ENCODE measurements around the gene RXRG.

DNA sequence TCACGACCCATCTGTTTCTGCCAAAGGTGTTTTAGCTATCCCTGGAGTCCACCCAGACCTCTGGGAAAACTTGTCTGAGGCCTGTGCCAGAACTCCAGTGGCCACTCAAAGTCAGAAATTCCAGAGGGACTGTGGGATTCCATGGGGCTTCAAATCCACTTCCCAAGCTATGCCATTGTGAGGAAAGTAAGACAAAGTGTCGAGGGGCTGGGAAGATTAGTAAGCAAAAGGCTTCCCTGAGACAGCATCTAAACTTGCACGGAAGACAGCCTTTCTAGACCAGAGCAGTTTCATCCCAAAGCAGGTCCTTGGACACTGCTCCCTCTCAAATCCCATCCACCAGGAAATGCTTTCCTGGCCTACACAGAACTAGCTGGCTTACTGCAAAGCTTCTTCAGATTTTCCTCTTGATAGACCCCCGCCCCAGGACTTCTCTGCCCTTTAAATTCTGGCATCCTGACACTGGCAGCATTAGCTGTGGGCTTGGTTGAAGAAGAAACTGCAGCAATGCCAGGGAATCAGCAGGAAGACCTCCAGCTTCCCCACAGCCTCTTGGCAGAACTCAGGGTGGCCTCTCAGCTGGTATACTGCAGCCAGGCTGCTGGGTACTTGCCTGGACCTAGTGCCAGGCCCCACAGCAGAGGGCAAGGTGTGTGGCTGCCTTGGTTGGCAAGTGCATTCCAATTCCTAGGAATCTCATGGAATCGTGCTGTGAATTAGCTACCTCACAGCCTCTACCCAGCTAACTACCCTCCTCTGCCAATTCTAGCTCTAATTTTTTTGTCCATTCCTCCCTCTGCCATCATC lies 61.1 kb downstream of the RXRG start:
- TF ChIP-seq EZH2 (IDR thresholded peaks at IDR 0.05), result no peak
- TF ChIP-seq POLR2AphosphoS5 (IDR thresholded peaks at IDR 0.05; ENCODE audit: borderline replicate concordance, low read depth, low read length), result no peak
- no peak for TF ChIP-seq FOXP2 (optimal IDR thresholded peaks at IDR 0.05; ENCODE audit: control extremely low read depth, extremely low read length, insufficient read depth)

Measured in SK-N-MC (cell line).